ENCODE data around the gene CATSPER1.

Gene CATSPER1

DNA sequence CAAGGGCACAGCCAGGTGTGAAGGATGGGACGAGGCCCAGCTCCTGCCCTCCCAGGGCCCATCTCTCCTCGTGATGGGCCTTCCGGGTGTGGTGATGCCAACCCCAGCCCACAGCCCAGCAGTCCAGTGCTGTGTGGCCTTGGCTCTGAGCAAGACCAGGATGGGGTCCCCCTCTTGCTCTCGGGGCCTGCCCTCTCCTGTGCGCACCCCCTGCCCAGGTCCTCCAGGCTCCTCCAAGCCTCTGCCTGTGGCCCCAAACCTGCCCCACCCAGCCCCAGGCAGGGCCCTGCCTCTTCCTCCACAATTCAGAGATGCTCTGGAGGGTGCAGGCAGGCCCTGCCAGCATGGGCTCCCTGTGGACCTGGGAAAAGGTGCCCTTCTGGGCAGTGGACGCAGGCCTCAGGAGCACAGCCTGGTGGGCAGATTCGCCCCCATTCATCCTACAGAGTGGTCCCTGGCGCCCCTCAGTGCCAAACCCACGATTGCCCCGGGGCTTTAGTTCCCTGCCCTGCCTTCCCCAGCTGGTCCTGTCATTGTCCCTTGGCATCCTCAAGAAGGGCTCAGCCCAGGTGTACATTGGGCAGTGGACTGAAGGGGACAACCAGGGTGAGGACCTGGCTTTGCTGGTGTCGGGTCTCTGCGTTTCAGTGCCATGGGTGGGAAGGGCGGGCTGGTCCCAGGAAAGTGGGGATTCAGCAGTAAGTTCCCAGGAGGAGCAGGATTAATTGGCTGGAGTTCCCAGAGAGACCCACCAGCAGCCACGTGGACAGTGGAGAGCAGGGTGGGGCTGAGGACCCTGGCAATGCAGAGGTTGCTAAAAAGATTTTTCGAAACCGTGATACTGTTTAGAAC lies 44.1 kb downstream of the CATSPER1 start:
- TF ChIP-seq GATA3 (IDR thresholded peaks at IDR 0.05; ENCODE audit: low read depth, low read length) (no peak), GATA2 (IDR thresholded peaks at IDR 0.05; ENCODE audit: low read depth, low read length) (no peak)

DNA sequence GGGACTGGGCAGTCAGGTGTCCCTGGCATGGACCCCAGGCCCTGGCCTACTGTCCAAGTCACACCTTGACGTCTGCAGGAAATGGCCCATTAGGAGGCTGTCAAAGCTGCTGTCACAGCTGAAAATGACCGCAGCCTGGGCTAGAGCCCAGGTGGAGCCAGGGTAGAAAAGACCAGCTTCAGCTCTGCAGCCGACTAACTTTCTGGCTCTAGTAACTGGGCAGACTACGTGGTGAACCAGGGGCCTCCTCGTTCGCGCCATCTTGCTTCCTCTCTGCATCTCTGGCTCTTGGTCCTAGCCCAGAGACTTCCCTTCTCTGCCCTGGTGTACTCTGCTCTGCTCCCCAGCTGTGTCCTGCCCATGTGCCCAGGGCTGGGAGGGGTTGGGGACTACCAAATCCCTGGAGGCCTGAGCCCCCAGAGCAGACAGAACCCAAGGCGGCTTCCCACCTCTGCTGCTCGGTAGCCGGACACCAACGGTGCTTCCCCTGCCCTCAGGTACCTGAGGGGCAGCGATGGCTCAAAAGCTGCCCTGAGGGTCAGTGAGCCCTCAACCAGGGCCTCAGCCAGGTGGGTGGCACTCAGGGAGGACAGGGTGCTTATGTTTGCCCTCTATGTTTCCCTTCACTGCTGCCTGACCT lies 45.1 kb downstream of the CATSPER1 start:
- TF ChIP-seq GATA3 (IDR thresholded peaks at IDR 0.05; ENCODE audit: low read depth, low read length) (no peak), GATA2 (IDR thresholded peaks at IDR 0.05; ENCODE audit: low read depth, low read length) (no peak)

DNA sequence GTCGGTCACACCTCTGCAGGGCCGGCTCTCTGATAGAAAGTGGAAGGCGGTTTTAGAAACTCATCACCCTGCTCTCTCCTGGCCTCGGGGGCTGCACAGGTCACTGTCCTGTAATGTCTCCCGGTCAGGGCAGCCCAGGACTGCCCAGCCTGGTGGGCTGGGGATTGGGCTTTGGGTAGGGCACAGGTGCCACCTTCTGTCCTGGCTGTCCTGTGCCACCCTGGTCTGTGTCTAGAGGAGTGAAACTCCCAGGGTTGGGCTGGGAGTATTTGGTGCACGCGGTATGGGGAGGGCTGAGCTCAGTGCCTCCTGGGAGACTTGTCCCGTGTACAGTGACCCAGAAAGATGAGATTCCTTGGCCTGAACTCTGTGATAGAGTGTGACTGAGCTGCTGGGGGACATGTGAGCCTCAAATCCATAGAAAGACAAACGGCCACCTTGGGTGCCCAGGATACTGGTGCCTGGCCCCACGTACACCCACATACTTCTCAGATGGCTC lies 47.0 kb downstream of the CATSPER1 start:
- TF ChIP-seq GATA2 (IDR thresholded peaks at IDR 0.05; ENCODE audit: low read depth, low read length) (no peak), GATA3 (IDR thresholded peaks at IDR 0.05; ENCODE audit: low read depth, low read length) (no peak)

DNA sequence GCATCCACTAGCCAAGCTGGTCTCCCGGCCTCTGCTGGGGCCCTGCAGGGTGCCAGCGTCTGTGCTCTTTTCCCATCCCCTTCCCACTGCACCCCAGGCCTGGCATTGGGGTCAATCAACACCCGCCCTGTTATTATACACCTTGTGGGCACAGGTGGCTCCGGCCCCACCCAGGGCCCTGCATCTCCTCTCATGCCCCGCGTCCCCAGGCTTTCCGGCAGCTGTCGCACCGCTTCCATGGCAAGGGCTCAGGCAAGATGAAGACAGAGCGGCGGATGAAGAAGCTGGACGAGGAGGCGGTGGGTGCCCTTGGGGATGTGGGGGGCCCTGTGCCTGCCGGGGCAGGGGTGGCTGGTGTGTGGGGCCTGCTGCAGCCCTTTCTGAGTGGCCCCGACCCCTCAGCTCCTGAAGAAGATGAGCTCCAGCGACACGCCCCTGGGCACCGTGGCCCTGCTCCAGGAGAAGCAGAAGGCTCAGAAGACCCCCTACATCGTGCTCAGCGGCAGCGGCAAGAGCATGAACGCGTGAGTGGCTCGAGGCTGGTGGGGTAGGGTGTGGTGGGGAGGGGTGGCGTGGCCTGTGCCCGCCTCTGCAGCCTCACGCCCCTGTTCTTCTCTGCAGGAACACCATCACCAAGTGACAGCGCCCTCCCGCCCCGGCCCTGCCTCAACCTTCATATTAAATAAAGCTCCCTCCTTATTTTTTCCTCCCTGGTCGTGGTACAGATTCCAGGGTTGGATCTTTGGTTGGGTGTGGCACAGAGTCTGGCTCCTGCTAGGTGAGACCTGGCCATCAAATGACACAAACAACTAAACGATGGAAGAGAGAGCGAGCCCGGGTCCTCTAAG lies 47.7 kb downstream of the CATSPER1 start:
- no peak for TF ChIP-seq GATA2 (IDR thresholded peaks at IDR 0.05; ENCODE audit: low read depth, low read length)
- TF ChIP-seq GATA3 (IDR thresholded peaks at IDR 0.05; ENCODE audit: low read depth, low read length): no peak

DNA sequence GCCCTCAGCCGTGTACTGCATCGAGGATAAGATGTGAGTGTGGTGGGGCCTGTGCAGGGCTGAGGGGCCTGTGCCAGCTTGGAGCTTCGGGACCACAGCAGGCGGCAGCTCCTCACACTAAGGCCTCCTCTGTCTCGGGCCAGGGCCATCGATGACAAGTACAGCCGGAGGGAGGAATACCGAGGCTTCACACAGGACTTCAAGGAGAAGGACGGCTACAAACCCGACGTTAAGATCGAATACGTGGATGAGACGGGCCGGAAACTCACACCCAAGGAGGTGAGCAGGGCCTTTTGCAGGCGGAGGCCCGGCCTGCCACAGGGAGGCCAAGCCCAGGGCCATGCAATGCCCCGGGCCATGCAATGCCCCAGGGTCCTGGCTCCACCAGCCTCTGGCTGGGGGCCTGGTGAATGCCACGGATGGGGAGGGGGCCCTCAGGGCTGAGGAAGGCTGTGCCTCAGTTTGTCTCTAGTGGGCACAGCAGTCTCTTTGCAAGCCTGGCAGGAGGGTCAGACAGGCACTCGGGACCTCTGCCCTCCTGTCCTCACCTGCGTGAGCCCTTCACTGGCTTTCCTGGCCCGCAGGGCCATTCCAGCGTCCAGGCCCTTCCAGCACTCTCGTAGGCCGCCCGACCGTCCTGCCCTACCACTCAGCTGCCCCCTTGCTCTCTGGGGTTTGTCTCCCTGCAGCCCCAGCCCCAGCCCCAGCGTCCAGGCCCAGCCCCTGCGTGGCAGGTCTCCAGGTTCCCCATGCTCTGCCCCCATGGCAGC lies 48.5 kb downstream of the CATSPER1 start:
- no peak for TF ChIP-seq GATA3 (IDR thresholded peaks at IDR 0.05; ENCODE audit: low read depth, low read length)
- no peak for TF ChIP-seq GATA2 (IDR thresholded peaks at IDR 0.05; ENCODE audit: low read depth, low read length)

DNA sequence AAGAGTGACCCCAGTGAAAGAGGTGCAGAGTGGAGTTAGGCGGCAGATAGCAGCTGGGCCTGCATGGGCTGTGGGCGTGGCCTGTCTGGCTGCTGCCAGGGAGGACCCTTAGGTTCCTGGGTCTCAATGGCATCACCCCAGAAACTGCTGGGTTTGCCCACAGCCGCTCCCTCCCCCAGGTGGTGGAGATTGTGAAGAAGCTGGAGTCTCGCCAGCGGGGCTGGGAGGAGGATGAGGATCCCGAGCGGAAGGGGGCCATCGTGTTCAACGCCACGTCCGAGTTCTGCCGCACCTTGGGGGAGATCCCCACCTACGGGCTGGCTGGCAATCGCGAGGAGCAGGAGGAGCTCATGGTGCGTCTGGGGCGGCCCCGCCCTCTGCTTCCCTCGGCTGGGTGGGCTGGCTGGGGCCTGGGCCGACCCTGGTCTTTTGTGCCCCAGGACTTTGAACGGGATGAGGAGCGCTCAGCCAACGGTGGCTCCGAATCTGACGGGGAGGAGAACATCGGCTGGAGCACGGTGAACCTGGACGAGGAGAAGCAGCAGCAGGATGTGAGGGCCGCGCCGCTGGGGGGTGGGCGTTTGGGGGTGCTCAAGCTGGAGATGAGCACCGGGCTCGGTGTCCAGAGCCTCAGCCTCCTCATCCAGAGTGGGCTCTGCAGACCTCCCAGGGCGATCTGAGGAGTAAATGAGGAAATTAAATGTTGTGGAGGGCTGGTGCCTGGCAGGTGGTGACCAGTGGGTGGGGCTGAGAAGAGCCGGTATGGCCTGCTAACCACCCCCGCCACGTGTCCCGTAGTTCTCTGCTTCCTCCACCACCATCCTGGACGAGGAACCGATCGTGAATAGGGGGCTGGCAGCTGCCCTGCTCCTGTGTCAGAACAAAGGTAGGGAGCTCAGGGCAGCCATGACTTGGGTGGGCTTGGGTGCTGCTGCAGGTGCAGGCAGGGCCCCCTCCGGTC lies 49.8 kb downstream of the CATSPER1 start:
- TF ChIP-seq GATA2 (IDR thresholded peaks at IDR 0.05; ENCODE audit: low read depth, low read length) (no peak), GATA3 (IDR thresholded peaks at IDR 0.05; ENCODE audit: low read depth, low read length) (no peak)

DNA sequence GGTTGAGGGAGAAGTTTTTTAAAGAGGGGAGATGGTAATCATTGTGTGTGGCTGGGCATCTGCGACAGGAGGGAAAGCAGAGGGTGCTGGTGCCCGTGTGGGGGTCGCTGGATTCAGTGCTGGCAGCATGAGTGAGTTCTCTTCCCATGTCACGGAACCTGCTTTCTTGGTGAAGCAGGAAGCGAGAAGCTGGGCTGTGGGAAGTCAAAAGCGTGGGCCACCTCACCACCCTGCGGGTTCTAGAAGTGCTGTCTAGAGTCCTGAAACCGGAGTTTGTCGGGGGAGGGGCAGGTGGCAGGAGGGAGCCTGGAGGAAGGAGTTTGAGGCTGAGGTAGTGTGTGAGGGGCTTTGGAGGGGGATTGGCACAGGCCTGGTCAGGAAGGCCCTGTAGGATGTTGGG lies 50.5 kb downstream of the CATSPER1 start:
- TF ChIP-seq GATA2 (IDR thresholded peaks at IDR 0.05; ENCODE audit: low read depth, low read length): no peak
- TF ChIP-seq GATA3 (IDR thresholded peaks at IDR 0.05; ENCODE audit: low read depth, low read length): no peak

DNA sequence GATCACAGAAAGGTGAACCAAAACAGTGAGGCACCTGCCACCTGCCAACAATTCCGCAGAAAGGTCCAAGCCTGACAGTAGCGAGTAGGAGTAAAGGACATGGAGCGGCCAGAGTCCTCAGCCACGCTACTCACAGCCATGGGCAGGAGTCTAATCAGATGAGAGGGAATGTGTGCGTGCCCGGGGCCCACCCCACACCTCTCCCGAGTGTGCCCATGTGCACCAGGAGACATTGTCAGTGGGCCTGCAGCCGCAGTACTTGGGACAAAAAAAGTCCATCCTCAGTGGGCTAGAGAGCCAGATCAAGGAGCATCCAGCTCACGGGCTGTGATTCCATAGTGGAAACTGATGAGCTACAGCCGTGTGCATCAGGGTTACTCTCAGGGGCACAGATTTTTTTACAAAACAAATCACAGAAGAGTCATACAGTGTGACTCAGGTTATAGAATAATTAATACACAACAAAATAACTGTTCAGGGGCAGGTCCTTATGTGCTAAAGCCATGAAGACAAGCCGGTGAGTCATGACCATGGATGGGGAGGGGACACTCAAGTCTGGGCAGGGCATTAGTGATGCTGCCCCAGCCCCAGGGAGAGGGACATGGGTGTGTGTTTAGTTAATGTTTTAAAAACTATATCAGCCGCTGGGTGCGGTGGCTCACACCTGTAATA lies 52.7 kb downstream of the CATSPER1 start:
- no peak for TF ChIP-seq GATA3 (IDR thresholded peaks at IDR 0.05; ENCODE audit: low read depth, low read length)

DNA sequence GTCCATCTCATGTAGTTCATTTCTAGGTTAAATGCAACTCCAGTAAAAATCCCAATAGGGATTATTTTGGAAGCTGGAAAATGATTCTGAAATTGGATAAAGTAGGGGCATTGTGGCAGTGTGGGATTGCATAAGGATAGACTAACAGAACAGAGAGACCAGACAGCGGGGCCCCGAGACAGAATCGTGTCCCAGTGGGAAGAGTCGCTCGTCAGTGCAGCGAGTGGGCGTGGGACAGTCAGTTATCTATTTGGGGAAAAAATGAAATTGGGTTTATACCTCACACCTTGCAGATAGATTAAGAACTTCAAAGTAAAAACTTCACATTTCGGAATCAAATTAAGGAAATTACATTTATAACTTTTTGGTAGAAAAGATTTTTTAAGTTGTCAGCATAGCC lies 54.2 kb downstream of the CATSPER1 start:
- TF ChIP-seq GATA3 (IDR thresholded peaks at IDR 0.05; ENCODE audit: low read depth, low read length) (no peak), GATA2 (IDR thresholded peaks at IDR 0.05; ENCODE audit: low read depth, low read length) (no peak)

DNA sequence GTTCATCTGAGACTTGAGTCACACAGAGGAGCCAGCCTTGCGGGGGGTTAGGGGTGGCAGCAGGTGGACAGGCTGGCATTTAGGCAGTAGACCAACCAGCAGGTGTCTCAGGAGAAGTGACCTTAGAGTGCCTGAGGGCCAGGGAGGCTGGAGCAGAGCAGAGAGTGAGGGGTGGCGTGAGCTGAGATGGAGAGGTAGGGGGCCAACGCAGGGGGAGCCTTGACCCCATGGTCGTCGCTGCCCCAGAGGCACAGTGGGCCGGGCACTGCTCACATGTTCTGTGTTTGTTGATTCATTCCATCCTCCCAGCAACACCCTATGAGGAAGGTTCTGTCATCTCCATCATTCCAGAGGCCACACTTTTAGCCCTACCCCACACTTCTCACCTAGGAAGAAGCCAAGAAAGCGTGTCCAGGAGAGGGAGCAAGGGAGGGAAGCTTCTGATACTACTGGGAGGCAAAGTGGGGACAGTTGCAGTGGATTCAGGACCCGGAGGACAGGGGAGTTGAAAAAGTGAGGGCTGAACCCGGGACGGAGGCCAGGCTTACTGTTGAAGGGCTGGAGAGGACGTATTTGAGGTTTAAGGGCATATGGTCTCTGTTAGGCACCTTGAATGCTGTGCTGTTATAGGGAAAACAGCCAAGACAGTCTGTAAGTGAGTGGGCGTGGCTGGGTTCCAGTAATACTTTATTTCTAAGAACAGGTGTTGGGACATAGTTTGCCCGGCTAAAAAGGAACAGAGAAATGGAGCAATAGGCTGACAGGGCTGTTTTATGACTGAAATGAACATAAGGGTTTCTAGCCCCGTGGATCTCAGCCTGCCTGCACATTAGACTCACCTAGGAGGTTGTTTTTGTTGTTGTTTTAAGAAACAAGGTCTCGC lies 57.4 kb downstream of the CATSPER1 start:
- no peak for TF ChIP-seq GATA3 (IDR thresholded peaks at IDR 0.05; ENCODE audit: low read depth, low read length)
- no peak for TF ChIP-seq GATA2 (IDR thresholded peaks at IDR 0.05; ENCODE audit: low read depth, low read length)

DNA sequence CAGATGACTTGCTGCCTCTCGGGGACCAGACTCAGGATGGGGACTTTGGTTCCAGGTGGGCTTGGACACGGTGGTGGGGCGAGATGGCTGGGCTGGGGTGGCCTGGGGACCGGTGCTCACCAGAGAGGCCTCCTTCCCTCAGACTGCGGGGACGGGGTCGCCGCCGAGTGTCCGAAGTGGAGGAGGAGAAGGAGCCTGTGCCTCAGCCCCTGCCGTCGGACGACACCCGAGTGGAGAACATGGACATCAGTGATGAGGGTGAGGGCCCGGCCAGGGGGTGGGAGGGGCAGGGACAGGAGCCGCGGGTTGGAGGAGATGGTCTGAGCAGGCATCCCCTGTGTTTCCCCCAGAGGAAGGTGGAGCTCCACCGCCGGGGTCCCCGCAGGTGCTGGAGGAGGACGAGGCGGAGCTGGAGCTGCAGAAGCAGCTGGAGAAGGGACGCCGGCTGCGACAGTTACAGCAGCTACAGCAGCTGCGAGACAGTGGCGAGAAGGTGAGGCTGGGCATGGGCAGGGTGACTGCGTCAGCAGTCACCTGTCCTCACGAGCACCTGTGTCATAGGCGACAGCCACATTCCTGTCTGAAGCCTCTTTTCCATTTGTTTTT lies 58.8 kb downstream of the CATSPER1 start:
- TF ChIP-seq GATA2 (IDR thresholded peaks at IDR 0.05; ENCODE audit: low read depth, low read length): no peak
- no peak for TF ChIP-seq GATA3 (IDR thresholded peaks at IDR 0.05; ENCODE audit: low read depth, low read length)

All from SH-SY5Y (cell line).